Peyer's patch (tissue), 4 donors: Measurements from ENCODE around the gene WLS.

Source experiments
- CTCF ChIP-seq, 6 experiments: fragments of 450-650 bp in 4 of 6; fragments of 200-600 bp in 2 of 6; sonication (generic) in 1 of 6; IDR thresholded peaks; one replicate each; pipeline ENCODE4 v1.5.1; 2017 to 2019; ENCODE audit warnings: antibody characterized with exemption in 6 of 6, mild to moderate bottlenecking in 3 of 6, moderate library complexity in 1 of 6
- POLR2A ChIP-seq, 2 donors: fragments of 450-650 bp; IDR thresholded peaks; one replicate each; pipeline ENCODE4 v1.5.1; 2017; ENCODE audit warnings: antibody characterized with exemption in 2 of 2, mild to moderate bottlenecking in 2 of 2, moderate library complexity in 2 of 2

- no peak for TF ChIP-seq CTCF (IDR thresholded peaks at IDR 0.05)
- no peak for TF ChIP-seq POLR2A (IDR thresholded peaks at IDR 0.05)
These were observed 34.4 kb downstream of the WLS start for GRCh38 chr1:68197891-68198290.
